Bronchial epithelial cell (primary cell): ENCODE measurements around the gene YTHDF2. TPM values are rescaled to one million over a fixed set of nuclear protein-coding genes. Genes with fewer than 3 reads are reported as not detected.

Experiments
- DNase-seq: peaks from one replicate; pipeline ENCODE4 v3.0.0-alpha.2; 2010; ENCODE audit warnings: low read depth
- FAIRE-seq: peaks from 2 replicates; lab custom pipeline; 2011; peaks lifted over from hg19 to GRCh38; lab: Jason Lieb, UNC
- H3K27me3 ChIP-seq: 2 replicates; pipeline ENCODE4 v1.5.1; 2011; ENCODE audit warnings: low read length; ENCODE audit not compliant: control insufficient read depth, insufficient read depth
- H3K36me3 ChIP-seq: 2 replicates; pipeline ENCODE4 v1.5.1; 2011; ENCODE audit warnings: low read length; ENCODE audit not compliant: control insufficient read depth, insufficient read depth
- H3K4me3 ChIP-seq: 2 replicates; pipeline ENCODE4 v1.5.1; 2011; ENCODE audit warnings: mild to moderate bottlenecking, low read depth, low read length, control low read depth
- CTCF ChIP-seq: IDR thresholded peaks from 2 replicates; pipeline ENCODE4 v1.5.1; 2011; ENCODE audit warnings: mild to moderate bottlenecking, moderate library complexity, low read length, control low read depth, inconsistent platforms; ENCODE audit not compliant: insufficient read depth, severe bottlenecking
- total RNA-seq: library from RNA; depleted of rRNA; stranded (reverse); fragments of >200 nt; gene quantifications from 2 replicates; pipeline ENCODE4 v1.2.1, GENCODE V29; 2014

YTHDF2 gene
- total RNA-seq, 1 donor from 2014 or later: 63.4 TPM

- TF ChIP-seq CTCF: no peak
- FAIRE-seq (no peak), DNase-seq (no peak)
- Histone ChIP-seq H3K4me3 (no peak overlapping the region), H3K27me3 (peaks cover 7% of the 10 kb centered on the region), H3K36me3 (no peaks in the 10 kb centered on the region)
Observed at GRCh38 chr1:28819020-28819419, 82.3 kb downstream of the YTHDF2 start.

Other genes starting within 250 kb of the YTHDF2 start
- 55.9 and 122 TPM in 2 replicates for gene RCC1, start 230.9 kb upstream of the YTHDF2 start, total RNA-seq
- gene TRNAU1AP, start 183.9 kb upstream of the YTHDF2 start, total RNA-seq: 23.2 and 23.3 TPM in 2 replicates
- gene RAB42, start 144.7 kb upstream of the YTHDF2 start, total RNA-seq: not detected in 2 replicates
- 49.9 and 55.8 TPM in 2 replicates for gene TAF12, start 93.9 kb upstream of the YTHDF2 start, total RNA-seq
- not detected in 2 replicates for gene RNU11, start 88.3 kb upstream of the YTHDF2 start, total RNA-seq
- gene GMEB1, start 68.2 kb upstream of the YTHDF2 start, total RNA-seq: 7.6 and 7.9 TPM in 2 replicates
- gene OPRD1, start 75.2 kb downstream of the YTHDF2 start, total RNA-seq: under 0.01 TPM in 2 replicates
- gene EPB41, start 177.6 kb downstream of the YTHDF2 start, total RNA-seq: 21.6 and 28.9 TPM in 2 replicates